NB4 (cell line): Measurements from ENCODE around the gene BACE2.

Experiments used
- MYC ChIP-seq: IDR thresholded peaks from 2 replicates; pipeline ENCODE4 v1.6.1; 2011; ENCODE audit warnings: low read depth, low read length
- POLR2A ChIP-seq: IDR thresholded peaks from 2 replicates; pipeline ENCODE4 v1.6.1; 2011; ENCODE audit warnings: mild to moderate bottlenecking; ENCODE audit not compliant: insufficient read length; ENCODE audit errors: extremely low read depth
- TF ChIP-seq, protein P1 (sequence below): IDR thresholded peaks from one replicate; pipeline ENCODE4 v1.5.1; 2012; ENCODE audit warnings: low read depth, low read length

DNA sequence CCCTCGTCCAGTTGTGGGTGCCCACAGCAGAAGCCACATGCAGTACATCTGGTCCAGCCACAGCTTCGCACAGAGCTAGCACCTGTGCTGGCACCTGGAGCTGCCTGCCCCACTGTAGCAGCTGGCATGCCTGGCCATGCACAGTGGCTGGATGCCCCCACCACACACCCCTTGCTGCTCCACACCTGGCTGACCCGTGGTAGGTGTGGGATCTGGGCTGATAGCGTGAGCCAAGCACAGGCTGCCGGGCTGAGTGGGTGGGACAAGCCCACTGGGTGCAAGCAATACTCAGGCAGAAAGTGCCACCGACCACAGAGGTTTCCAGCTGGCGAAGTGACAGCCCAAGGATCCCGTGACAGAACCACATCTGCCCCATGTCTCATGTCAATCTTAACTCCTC, 30.6 kb upstream of the BACE2 start:
- TF ChIP-seq, protein P1, sequence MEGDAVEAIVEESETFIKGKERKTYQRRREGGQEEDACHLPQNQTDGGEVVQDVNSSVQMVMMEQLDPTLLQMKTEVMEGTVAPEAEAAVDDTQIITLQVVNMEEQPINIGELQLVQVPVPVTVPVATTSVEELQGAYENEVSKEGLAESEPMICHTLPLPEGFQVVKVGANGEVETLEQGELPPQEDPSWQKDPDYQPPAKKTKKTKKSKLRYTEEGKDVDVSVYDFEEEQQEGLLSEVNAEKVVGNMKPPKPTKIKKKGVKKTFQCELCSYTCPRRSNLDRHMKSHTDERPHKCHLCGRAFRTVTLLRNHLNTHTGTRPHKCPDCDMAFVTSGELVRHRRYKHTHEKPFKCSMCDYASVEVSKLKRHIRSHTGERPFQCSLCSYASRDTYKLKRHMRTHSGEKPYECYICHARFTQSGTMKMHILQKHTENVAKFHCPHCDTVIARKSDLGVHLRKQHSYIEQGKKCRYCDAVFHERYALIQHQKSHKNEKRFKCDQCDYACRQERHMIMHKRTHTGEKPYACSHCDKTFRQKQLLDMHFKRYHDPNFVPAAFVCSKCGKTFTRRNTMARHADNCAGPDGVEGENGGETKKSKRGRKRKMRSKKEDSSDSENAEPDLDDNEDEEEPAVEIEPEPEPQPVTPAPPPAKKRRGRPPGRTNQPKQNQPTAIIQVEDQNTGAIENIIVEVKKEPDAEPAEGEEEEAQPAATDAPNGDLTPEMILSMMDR, result no peak
- no peak for TF ChIP-seq MYC
- no peak for TF ChIP-seq POLR2A
